ENCODE results near the gene CEACAM5.

Gene CEACAM5

GRCh38 chr19:41706741-41707501 is 1.5 kb upstream of the CEACAM5 start (continued):
- TF ChIP-seq PRDM10 (tag by site-specific recombination; IDR thresholded peaks at IDR 0.05), result peak; percentile 46
- peak; percentile 94 for TF ChIP-seq KLF16 (tag by site-specific recombination; IDR thresholded peaks at IDR 0.05)
- TF ChIP-seq SP2 (tag by site-specific recombination; IDR thresholded peaks at IDR 0.05), result no peak
- no peak for TF ChIP-seq HOXC10 (CRISPR knock-in tag; IDR thresholded peaks at IDR 0.05)
- no peak; the same call in 1 of the 2 replicates for TF ChIP-seq ZNF324 (tag by site-specific recombination; IDR thresholded peaks at IDR 0.05)
- TF ChIP-seq ZNF133 (tag by site-specific recombination; IDR thresholded peaks at IDR 0.05), result 0 out of 2 replicates have a peak, but pooled peaks have one; percentile 20
- TF ChIP-seq ZEB2 (tag by site-specific recombination; IDR thresholded peaks at IDR 0.05), result peak; percentile 64; the same call in 1 of the 2 replicates
- TF ChIP-seq, protein P1, sequence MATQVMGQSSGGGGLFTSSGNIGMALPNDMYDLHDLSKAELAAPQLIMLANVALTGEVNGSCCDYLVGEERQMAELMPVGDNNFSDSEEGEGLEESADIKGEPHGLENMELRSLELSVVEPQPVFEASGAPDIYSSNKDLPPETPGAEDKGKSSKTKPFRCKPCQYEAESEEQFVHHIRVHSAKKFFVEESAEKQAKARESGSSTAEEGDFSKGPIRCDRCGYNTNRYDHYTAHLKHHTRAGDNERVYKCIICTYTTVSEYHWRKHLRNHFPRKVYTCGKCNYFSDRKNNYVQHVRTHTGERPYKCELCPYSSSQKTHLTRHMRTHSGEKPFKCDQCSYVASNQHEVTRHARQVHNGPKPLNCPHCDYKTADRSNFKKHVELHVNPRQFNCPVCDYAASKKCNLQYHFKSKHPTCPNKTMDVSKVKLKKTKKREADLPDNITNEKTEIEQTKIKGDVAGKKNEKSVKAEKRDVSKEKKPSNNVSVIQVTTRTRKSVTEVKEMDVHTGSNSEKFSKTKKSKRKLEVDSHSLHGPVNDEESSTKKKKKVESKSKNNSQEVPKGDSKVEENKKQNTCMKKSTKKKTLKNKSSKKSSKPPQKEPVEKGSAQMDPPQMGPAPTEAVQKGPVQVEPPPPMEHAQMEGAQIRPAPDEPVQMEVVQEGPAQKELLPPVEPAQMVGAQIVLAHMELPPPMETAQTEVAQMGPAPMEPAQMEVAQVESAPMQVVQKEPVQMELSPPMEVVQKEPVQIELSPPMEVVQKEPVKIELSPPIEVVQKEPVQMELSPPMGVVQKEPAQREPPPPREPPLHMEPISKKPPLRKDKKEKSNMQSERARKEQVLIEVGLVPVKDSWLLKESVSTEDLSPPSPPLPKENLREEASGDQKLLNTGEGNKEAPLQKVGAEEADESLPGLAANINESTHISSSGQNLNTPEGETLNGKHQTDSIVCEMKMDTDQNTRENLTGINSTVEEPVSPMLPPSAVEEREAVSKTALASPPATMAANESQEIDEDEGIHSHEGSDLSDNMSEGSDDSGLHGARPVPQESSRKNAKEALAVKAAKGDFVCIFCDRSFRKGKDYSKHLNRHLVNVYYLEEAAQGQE (tag by site-specific recombination; IDR thresholded peaks at IDR 0.05), result peak; percentile 80
- peak; percentile 49; the same call in 1 of the 2 replicates for TF ChIP-seq ZNF843 (tag by site-specific recombination; IDR thresholded peaks at IDR 0.05)
- peak; percentile 36; the same call in 1 of the 2 replicates for TF ChIP-seq ZNF792 (tag by site-specific recombination; IDR thresholded peaks at IDR 0.05)
- no peak for TF ChIP-seq ZNF121 (tag by site-specific recombination; IDR thresholded peaks at IDR 0.05)
- peak; percentile 62; the same call in 1 of the 2 replicates for TF ChIP-seq GLI4 (tag by site-specific recombination; IDR thresholded peaks at IDR 0.05)
- no peak; the same call in 1 of the 2 replicates for TF ChIP-seq ZNF423 (tag by site-specific recombination; IDR thresholded peaks at IDR 0.05)
- TF ChIP-seq, protein P2, sequence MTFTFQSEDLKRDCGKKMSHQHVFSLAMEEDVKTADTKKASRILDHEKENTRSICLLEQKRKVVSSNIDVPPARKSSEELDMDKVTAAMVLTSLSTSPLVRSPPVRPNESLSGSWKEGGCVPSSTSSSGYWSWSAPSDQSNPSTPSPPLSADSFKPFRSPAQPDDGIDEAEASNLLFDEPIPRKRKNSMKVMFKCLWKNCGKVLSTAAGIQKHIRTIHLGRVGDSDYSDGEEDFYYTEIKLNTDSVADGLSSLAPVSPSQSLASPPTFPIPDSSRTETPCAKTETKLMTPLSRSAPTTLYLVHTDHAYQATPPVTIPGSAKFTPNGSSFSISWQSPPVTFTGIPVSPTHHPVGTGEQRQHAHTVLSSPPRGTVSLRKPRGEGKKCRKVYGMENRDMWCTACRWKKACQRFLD (tag by site-specific recombination; IDR thresholded peaks at IDR 0.05), result no peak
- no peak for TF ChIP-seq ZNF549 (tag by site-specific recombination; IDR thresholded peaks at IDR 0.05)
- peak; percentile 36; the same call in 1 of the 2 replicates for TF ChIP-seq ZNF148 (tag by site-specific recombination; IDR thresholded peaks at IDR 0.05; ENCODE audit: borderline replicate concordance)
- TF ChIP-seq ZNF2 (tag by site-specific recombination; IDR thresholded peaks at IDR 0.05), result peak; percentile 90; the same call in 1 of the 2 replicates
- peak; percentile 82 for TF ChIP-seq ZBTB8A (tag by site-specific recombination; IDR thresholded peaks at IDR 0.05)
- peak; percentile 26; the same call in 1 of the 2 replicates for TF ChIP-seq WT1 (tag by site-specific recombination; IDR thresholded peaks at IDR 0.05)
- TF ChIP-seq, protein P3, sequence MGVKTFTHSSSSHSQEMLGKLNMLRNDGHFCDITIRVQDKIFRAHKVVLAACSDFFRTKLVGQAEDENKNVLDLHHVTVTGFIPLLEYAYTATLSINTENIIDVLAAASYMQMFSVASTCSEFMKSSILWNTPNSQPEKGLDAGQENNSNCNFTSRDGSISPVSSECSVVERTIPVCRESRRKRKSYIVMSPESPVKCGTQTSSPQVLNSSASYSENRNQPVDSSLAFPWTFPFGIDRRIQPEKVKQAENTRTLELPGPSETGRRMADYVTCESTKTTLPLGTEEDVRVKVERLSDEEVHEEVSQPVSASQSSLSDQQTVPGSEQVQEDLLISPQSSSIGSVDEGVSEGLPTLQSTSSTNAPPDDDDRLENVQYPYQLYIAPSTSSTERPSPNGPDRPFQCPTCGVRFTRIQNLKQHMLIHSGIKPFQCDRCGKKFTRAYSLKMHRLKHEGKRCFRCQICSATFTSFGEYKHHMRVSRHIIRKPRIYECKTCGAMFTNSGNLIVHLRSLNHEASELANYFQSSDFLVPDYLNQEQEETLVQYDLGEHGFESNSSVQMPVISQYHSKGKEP (tag by site-specific recombination; IDR thresholded peaks at IDR 0.05), result no peak
- TF ChIP-seq PRDM6 (tag by site-specific recombination; IDR thresholded peaks at IDR 0.05), result no peak
- TF ChIP-seq, protein P4, sequence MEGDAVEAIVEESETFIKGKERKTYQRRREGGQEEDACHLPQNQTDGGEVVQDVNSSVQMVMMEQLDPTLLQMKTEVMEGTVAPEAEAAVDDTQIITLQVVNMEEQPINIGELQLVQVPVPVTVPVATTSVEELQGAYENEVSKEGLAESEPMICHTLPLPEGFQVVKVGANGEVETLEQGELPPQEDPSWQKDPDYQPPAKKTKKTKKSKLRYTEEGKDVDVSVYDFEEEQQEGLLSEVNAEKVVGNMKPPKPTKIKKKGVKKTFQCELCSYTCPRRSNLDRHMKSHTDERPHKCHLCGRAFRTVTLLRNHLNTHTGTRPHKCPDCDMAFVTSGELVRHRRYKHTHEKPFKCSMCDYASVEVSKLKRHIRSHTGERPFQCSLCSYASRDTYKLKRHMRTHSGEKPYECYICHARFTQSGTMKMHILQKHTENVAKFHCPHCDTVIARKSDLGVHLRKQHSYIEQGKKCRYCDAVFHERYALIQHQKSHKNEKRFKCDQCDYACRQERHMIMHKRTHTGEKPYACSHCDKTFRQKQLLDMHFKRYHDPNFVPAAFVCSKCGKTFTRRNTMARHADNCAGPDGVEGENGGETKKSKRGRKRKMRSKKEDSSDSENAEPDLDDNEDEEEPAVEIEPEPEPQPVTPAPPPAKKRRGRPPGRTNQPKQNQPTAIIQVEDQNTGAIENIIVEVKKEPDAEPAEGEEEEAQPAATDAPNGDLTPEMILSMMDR (tag by site-specific recombination; IDR thresholded peaks at IDR 0.05), result peak; percentile 100
- TF ChIP-seq EGR2 (tag by site-specific recombination; IDR thresholded peaks at IDR 0.05; ENCODE audit: low read depth), result peak; percentile 99

Measured in HEK293 (cell line).